Right atrium auricular region (tissue), 2 donors: Measurements from ENCODE around the gene KBTBD4. TPM values are rescaled to one million over a fixed set of nuclear protein-coding genes. Genes with fewer than 3 reads are reported as not detected.

Experiments
- DNase-seq: peaks from one replicate; pipeline ENCODE4 v3.0.0-alpha.2; 2019; ENCODE audit warnings: low spot score
- H3K27ac ChIP-seq, 2 donors: fragments of 200-600 bp; sonication (generic); 1 replicate in 1 of 2; 2 replicates in 1 of 2; pipeline ENCODE4 v1.5.1; 2016 to 2019
- H3K27me3 ChIP-seq, 2 donors: fragments of 200-600 bp; sonication (generic); one replicate each; pipeline versions ENCODE4 v1.5.1 to v1.6.0; 2017 to 2019
- H3K36me3 ChIP-seq: fragments of 200-600 bp; sonication (generic); one replicate; pipeline ENCODE4 v1.5.1; 2016
- H3K4me1 ChIP-seq, 2 donors: fragments of 200-600 bp; sonication (generic); one replicate each; pipeline versions ENCODE4 v1.5.1 to v1.6.0; 2017 to 2019
- H3K4me3 ChIP-seq, 2 donors: fragments of 200-600 bp; sonication (generic); 1 replicate in 1 of 2; 2 replicates in 1 of 2; pipeline ENCODE4 v1.5.1; 2017 to 2019; ENCODE audit warnings: mild to moderate bottlenecking in 1 of 2, moderate library complexity in 1 of 2
- H3K9me3 ChIP-seq, 2 donors: fragments of 200-600 bp; sonication (generic); one replicate each; pipeline ENCODE4 v1.5.1; 2019
- total RNA-seq, 2 donors: library from RNA; depleted of rRNA; stranded (reverse); fragments of >200 nt; gene quantifications; one replicate each; pipeline ENCODE4 v1.1.0, GENCODE V29; 2016
- TF ChIP-seq, protein P1 (sequence below), 2 donors: fragments of 200-600 bp; sonication (generic); IDR thresholded peaks; one replicate each; pipeline ENCODE4 v1.5.1; 2019; ENCODE audit warnings: antibody characterized with exemption in 2 of 2

KBTBD4 gene
- total RNA-seq, 2 donors from 2014 or later = 11.7 to 21.7 TPM

DNA sequence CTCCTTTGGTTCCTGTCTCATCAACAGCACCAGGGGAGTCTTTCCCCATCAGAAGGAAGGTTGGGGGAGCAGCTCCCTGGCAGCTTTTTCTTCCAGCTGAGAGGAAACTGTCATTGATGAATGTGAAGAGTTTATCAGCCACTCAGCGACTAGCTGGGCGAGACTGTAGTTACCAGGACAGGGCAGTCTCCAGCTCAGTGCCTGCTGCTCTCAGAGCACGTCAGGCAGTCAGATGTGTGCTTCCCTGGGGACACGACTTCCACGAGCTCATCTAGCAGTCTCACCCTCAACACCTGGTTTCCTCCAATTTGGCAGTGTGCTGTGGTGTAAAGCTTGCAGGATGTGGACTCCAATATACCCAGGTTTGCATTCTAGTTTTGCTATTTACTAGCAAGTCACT is 28.0 kb upstream of the KBTBD4 start:
- Histone ChIP-seq H3K9me3 (no peaks in the 10 kb centered on the region), H3K27ac (no peak overlapping the region), H3K36me3 (no peaks in the 10 kb centered on the region), H3K4me3 (no peak overlapping the region), H3K4me1 (peaks cover 0 to 30% of the 10 kb centered on the region in 2 donors), H3K27me3 (no peaks in the 10 kb centered on the region)
- no peak for DNase-seq
- TF ChIP-seq, protein P1, sequence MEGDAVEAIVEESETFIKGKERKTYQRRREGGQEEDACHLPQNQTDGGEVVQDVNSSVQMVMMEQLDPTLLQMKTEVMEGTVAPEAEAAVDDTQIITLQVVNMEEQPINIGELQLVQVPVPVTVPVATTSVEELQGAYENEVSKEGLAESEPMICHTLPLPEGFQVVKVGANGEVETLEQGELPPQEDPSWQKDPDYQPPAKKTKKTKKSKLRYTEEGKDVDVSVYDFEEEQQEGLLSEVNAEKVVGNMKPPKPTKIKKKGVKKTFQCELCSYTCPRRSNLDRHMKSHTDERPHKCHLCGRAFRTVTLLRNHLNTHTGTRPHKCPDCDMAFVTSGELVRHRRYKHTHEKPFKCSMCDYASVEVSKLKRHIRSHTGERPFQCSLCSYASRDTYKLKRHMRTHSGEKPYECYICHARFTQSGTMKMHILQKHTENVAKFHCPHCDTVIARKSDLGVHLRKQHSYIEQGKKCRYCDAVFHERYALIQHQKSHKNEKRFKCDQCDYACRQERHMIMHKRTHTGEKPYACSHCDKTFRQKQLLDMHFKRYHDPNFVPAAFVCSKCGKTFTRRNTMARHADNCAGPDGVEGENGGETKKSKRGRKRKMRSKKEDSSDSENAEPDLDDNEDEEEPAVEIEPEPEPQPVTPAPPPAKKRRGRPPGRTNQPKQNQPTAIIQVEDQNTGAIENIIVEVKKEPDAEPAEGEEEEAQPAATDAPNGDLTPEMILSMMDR (IDR thresholded peaks at IDR 0.05) = no peak

DNA sequence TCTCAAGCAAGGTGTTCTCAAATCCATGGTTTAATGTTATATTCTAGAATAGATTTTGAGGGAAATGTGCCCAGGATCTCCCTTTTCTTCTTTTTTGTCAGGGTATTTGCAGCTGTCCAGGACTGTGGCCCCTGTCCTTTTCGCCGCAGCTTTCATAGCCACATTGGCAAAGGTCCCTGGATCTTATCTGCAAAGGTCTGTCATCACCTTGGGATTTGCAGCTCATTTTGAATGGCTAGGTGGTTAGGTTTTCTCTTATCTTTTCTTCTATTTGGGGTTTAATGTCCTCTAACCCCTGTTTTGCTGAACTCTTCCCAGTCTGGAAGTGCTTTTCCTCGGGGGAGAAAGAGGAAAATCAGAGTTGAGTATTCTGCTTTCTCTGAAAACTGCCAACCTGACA is 27.2 kb upstream of the KBTBD4 start:
- no peaks in the 10 kb centered on the region for H3K9me3 ChIP-seq
- no peak overlapping the region for H3K4me3 ChIP-seq
- DNase-seq = no peak
- no peak overlapping the region for H3K27ac ChIP-seq
- H3K4me1 ChIP-seq = peaks cover 0 to 30% of the 10 kb centered on the region in 2 donors
- H3K27me3 ChIP-seq = no peaks in the 10 kb centered on the region
- TF ChIP-seq, protein P1 (IDR thresholded peaks at IDR 0.05) = no peak
- H3K36me3 ChIP-seq = no peaks in the 10 kb centered on the region

DNA sequence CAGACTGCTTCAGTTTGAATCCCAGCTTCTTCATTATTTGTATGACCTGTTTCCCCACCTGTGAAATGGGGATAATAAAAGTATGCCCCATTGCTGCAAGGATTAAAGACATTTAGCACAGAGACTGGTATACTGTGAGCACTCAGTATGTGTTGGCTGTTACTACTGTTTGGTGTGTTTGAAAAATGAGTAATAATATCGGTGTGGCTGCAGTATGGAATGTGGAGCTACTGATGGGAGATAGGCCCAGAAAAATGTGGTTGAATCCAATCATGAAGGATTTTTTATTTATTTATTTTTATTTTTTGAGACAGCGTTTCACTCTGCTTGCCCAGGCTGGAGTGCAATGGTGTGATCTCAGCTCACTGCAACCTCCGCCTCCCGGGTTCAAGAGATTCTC is 24.5 kb upstream of the KBTBD4 start:
- DNase-seq = no peak
- Histone ChIP-seq H3K4me1 (peaks cover 0 to 29% of the 10 kb centered on the region in 2 donors), H3K9me3 (no peaks in the 10 kb centered on the region), H3K36me3 (no peaks in the 10 kb centered on the region), H3K4me3 (no peak overlapping the region), H3K27ac (no peak overlapping the region), H3K27me3 (no peaks in the 10 kb centered on the region)
- TF ChIP-seq, protein P1 (IDR thresholded peaks at IDR 0.05) = no peak

DNA sequence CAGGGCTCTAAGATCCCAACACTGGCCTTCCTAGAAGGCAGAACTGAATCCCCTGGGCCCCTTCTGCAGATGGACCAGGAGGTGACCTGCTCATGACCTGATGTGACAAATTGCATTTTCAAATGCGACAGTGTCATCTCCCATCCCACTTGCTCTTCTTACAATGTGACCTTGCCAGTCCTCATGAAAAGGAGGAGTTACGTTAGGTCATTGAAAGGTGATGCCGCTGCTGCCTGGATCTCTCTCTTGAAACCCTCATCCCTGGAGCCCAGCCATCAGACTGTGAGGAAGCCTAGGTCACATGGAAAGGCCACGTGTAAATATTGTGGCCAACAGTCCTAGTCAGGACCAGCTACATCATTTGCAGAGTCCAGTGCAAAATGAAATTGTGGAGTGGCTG is 21.1 kb upstream of the KBTBD4 start:
- Histone ChIP-seq H3K36me3 (no peaks in the 10 kb centered on the region), H3K27me3 (no peaks in the 10 kb centered on the region), H3K4me3 (no peak overlapping the region), H3K27ac (no peak overlapping the region), H3K4me1 (peaks cover 0 to 1% of the 10 kb centered on the region in 2 donors), H3K9me3 (no peaks in the 10 kb centered on the region)
- TF ChIP-seq, protein P1 (IDR thresholded peaks at IDR 0.05) = no peak
- no peak for DNase-seq

DNA sequence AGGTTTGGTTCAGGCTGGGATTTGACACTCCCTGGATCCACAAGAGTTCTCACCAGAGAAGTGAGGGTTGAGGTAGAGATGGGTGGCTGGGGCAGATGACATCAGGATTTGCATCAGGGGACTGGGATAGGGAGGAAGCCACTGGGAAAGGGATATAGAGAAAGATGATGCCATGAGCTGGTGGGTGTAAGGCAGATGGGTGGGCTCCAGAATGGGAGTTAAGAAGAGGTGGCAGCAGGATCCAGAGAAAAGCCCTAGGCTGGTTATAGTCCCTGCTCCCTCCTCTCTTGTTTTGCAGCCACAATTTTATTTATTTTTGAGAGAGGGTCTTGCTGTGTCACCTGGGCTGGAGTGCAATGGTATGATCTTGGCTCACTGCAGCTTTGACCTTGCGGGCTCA is 17.2 kb upstream of the KBTBD4 start:
- Histone ChIP-seq H3K4me1 (peaks cover 0 to 18% of the 10 kb centered on the region in 2 donors), H3K27me3 (peaks cover 10 to 13% of the 10 kb centered on the region in 2 donors), H3K4me3 (no peak overlapping the region), H3K36me3 (no peaks in the 10 kb centered on the region), H3K9me3 (no peaks in the 10 kb centered on the region), H3K27ac (no peak overlapping the region)
- TF ChIP-seq, protein P1 (IDR thresholded peaks at IDR 0.05) = no peak
- no peak for DNase-seq

DNA sequence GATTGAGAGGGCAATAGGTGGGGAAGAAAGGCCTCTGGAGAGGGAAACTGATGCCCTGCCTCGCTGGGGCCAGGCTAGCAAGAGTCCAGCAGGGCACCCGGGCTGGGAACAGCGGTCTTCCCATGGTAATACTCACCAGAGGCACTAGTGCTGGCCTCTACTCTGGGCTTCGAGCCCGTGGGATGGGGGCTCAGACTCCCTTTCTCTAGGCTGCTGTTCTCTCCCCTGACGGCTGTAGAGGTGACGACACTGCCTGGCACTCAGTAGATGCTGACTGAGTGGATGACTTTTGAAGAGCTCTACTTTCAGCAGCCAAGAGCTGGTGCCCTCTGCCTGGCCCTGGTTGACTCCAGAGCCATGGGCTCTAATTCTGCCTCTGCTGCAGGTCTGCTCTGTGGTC is 16.3 kb upstream of the KBTBD4 start:
- no peaks in the 10 kb centered on the region for H3K9me3 ChIP-seq
- H3K27ac ChIP-seq = no peak overlapping the region
- peaks cover 0 to 18% of the 10 kb centered on the region in 2 donors for H3K4me1 ChIP-seq
- TF ChIP-seq, protein P1 (IDR thresholded peaks at IDR 0.05) = no peak
- H3K27me3 ChIP-seq = peaks cover 14 to 17% of the 10 kb centered on the region in 2 donors
- DNase-seq = no peak
- no peaks in the 10 kb centered on the region for H3K36me3 ChIP-seq
- no peak overlapping the region for H3K4me3 ChIP-seq
